NCI-H345 treated with DMSO at 0.1 percent for 48 hours (cell line): ENCODE measurements around the gene TTLL5.
A peak's percentile ranks its signal among the peaks of the same experiment; 100 is the strongest.
"Not testable (repeated sequence)": the region's sequence is repeated elsewhere in the genome, so short reads cannot be mapped to it uniquely, and the experiment has no call there.

ENCODE experiments used
- DNase-seq: peaks from one replicate; lab custom pipeline; 2025; ENCODE audit not compliant: unreplicated experiment; lab: John Stamatoyannopoulos, UW

The TTLL5 gene

GRCh38 chr14:75904311-75904710 is 243.3 kb downstream of the TTLL5 start:
- no peak for DNase-seq

- DNase-seq, result no peak
These were observed 244.3 kb downstream of the TTLL5 start for GRCh38 chr14:75905147-75905904.

DNA sequence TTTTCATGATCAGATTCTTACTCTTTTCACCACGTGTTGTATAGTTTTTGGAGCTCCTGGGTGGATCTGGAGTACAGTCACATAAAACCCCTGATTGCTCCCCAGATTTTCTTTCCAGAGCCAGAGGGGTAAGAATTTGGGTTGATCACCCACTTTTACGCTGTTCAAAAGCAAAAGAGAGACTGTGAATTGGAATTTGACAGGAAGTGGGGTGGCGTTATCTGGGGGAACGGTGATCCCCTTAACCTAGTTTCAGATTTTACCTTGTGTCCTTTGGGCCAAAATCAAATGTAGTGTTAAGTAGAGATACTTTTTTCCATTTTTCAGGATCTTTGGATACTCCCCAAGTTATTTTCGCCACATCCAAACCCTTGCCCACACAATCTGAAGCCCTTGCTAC is 245.2 kb downstream of the TTLL5 start:
- DNase-seq, result no peak

GRCh38 chr14:75906680-75907280 is 245.7 kb downstream of the TTLL5 start:
- peak; percentile 23 for DNase-seq

- no peak for DNase-seq
These were observed 246.8 kb downstream of the TTLL5 start for GRCh38 chr14:75907756-75908359.

DNA sequence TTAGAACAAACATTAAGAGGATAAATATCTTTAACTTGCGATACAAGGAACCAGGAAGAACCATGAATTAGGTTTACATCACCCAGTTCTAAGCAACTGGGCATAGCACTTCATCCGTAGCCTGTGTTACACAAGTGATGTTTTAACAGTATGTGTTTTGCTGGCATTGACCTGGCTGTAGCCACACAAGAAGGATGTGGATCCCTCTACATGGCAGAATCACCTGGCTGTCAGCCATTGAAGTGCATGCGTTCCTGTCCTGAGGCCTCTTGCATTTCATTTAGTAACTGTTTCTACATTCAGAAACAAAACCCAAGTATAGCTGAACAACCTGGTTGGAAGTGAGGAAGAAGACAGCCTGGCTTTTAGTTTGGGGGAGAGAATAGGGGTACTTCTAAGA is 248.6 kb downstream of the TTLL5 start:
- DNase-seq, result no peak

DNA sequence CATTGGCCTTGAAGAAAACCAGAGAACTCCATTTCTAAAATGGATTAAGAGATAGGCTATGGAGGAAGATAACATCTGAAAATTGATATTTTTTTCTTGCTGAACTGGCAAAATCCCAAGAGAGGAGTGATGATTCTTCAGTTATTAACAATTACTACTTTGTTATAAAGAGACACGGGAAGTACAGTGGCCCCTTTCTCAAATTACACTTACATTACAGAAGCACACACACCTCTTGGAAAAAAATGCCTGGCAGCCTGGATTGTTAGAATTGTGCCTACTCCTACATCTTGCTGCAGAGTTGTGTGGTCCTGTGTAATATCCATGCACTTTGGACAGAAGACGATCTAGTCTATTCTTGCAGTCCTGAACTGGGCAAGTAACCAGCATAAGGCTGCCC is 249.0 kb downstream of the TTLL5 start:
- no peak for DNase-seq

DNA sequence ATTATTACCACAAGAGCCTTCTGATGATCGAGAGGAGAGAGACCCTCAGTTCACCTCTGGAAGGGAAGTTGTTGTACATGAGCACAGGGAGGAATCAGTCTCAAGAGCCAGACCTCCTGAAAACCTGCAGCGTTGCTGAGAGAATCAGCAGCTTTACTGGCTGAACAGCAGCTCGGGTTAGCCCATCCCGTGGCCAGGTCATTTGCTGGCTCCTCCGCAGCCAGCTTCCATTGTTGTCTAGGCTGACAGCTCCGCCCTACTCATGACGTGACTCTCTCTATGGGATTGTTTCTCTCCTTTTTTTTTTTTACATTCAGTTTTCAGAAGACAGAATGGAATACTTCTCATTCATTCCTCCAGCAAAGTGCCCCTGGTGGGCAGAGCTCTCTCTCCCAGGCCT is 250.8 kb downstream of the TTLL5 start:
- DNase-seq, result no peak

DNA sequence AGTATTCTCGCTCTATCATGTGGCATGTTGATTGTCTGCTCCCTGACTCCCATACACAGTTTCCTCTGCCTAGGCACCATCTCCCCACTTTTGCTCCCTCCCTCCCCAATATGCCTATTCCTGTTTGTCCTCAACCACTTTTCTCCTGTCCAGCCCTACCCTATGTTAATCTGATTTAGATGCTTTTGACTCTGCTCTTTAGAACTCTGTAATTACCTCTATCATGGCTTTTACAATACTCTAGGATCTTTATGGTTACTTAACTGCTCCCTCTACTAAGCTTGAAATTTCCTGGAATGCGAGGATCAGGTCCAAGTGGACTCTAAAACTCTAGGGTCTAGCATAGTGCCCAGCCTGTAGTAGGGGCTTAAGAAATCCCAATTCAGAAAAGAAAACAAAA is 252.1 kb downstream of the TTLL5 start:
- DNase-seq, result no peak

GRCh38 chr14:75915045-75915444 is 254.0 kb downstream of the TTLL5 start:
- no peak for DNase-seq

- DNase-seq, result no peak
These were observed 256.4 kb downstream of the TTLL5 start for GRCh38 chr14:75917322-75917945.

GRCh38 chr14:75917946-75918335 is 256.9 kb downstream of the TTLL5 start:
- DNase-seq, result no peak

GRCh38 chr14:75920421-75920820 is 259.4 kb downstream of the TTLL5 start:
- DNase-seq, result not testable (repeated sequence)

DNA sequence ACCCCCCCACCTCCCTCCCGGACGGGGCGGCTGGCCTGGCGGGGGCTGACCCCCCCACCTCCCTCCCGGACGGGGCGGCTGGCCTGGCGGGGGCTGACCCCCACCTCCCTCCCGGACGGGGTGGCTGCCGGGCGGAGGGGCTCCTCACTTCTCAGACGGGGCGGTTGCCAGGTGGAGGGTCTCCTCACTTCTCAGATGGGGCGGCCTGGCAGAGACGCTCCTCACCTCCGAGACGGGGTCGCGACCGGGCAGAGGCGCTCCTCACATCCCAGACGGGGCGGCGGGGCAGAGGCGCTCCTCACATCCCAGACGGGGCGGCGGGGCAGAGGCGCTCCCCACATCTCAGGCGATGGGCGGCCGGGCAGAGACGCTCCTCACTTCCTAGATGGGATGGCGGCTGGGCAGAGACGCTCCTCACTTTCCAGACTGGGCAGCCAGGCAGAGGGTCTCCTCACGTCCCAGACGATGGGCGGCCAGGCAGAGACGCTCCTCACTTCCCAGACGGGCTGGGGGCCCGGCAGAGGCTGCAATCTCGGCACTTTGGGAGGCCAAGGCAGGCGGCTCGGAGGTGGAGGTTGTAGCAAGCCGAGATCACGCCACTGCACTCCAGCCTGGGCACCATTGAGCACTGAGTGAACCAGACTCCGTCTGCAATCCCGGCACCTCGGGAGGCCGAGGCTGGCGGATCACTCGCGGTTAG is 264.2 kb downstream of the TTLL5 start:
- not testable (repeated sequence) for DNase-seq

DNA sequence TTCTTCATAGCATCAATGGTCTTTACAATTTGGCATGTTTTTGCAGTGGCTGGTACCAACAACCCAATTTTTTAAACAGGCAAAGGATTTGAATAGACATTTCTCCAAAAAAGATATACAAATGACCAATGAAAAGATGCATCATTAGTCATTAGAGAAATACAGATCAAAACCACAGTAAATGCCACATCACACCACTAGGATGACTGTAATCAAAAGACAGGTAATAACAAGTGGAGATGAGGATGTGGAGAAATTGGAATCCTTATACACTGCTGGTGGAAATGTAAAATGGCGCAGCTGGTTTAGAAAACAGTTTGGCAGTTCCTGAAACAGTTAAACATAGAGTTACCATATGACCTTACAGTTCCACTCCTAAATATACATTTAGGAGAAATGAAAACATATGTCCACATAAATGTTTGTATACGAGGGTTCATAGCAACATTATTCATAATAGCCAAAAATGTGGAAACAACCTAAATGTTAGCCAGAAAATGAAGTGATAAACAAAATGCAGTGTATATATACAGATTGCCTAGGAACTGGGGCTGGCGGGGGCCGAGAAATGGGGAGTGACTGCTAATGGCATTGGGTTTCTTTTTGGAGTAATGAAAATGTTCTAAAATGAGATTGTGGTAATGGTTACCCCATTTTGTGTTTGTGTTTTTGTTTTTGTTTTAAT is 265.5 kb downstream of the TTLL5 start:
- DNase-seq, result no peak

DNA sequence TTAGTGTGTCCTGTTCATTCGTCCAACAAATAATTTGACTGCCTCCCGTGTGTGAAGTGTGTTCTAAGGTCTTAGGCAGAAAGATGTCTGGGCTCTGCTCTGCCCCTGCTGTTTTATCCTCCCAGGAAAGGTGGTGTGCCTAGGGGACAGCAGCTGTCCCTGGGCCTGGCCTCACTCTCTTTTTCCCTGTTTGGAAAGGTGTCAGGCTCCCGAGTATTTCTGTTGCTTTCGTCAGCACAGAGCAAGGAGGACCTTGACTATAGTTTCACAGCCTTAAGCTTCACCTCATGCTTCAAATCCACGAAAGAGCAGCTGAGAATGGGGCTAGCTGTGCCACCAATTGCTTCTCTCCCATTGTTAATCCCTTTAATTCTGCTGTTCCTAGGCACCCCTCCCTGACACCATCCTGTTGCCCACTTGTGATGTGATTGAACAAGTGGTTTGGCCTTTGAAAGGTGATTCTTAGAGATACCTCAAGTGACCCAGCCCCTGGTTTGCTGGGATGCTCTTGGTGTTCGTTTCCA is 266.6 kb downstream of the TTLL5 start:
- no peak for DNase-seq

DNA sequence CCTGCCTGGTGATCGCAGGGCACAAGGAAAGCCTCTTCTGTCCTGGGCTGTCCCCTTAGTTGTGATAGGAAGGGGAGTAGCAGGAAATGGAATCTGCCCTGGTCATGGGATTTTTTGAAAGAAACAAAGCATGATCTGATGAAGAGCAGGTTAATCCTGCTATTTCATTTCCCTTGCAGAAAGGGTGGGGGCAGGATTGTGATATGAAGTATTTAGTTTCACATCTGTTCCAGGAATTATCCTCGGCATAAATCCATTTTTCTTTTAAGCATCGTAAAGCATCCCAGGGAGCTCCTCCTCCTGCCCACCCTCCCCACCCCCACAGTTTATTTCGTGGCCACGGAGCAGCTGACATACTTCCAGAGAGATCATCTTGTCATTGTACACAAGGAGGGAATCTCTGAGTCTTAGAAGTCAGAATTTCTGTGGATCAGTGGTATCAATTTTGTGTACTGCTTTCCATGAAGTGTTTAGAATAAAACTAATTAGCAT is 267.7 kb downstream of the TTLL5 start:
- no peak for DNase-seq

DNA sequence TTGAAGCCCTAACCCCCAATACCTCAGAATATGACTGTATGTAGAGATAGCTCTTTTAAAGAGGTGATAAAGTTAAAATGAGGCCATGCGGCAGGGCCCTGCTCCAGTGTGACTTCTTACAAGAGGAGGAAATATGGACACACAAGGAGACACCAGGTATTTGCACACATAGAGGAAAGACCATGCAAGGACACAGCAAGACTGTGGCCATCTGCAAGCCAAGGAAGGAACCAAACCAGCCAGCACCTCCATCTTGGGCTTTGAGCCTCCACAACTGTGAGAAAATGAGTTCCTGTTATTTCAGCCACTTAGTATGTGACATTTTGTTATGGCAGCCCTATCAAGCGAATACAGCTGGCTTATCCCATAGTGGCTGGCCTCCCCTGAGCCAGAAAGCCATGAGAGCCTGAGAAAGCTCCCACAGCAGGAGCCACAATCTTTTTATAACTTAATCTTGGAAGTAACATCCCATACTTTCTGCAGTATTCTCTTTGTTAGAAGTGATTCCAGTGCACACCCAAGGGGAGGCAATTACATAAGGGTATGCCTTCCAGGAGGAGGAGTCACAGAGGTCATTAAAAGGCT is 272.8 kb downstream of the TTLL5 start:
- DNase-seq, result no peak

DNA sequence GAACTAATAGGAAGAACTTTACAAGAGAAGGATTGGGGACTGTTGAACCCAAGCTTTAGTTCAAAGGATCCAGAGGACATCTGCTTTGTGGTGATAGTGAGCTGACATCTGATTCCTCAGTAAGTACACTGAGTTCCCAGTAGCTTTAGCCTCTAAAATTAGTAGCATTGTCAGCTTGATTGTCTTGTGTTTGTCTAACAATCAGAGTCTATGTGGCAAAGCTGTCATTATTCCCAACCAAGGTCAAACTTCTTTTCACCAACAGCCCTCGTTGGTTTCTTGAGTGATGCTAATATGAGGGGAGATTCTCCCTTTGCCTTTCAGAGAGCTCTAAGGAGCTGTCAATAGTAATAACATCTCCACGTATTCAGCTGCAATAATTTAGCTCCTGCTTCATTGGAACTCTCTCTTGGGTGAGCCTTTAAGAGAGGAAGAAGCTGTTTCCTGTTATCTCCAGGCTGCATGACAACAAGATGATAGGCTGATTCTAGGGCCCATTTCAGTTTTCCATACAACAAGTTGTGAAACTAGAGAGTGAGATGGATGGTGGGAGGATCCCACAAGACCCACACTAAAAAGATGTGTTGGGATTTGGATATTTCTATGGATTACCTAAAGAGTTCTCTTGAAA is 274.1 kb downstream of the TTLL5 start:
- DNase-seq, result no peak

- DNase-seq, result no peak
These were observed 278.2 kb downstream of the TTLL5 start for GRCh38 chr14:75939200-75939599.
